Muscle of arm (tissue), 12 donors: ENCODE data around the gene PLEKHG7. TPM values are rescaled to one million over a fixed set of nuclear protein-coding genes. Genes with fewer than 3 reads are reported as not detected.

ENCODE experiments used
- DNase-seq: peaks from one replicate; pipeline ENCODE4 v3.0.0-alpha.2; 2013
- polyA plus RNA-seq, 12 donors: library from polyadenylated mRNA; unstranded; fragments of 120-200 nt; gene quantifications; one replicate each; pipeline ENCODE4 v1.2.1, GENCODE V29; 2013; ENCODE audit not compliant: insufficient read length in 12 of 12

The PLEKHG7 gene
- polyA plus RNA-seq, 12 donors: 0.17 to 1.3 (median 0.42) TPM; not detected in 2

DNA sequence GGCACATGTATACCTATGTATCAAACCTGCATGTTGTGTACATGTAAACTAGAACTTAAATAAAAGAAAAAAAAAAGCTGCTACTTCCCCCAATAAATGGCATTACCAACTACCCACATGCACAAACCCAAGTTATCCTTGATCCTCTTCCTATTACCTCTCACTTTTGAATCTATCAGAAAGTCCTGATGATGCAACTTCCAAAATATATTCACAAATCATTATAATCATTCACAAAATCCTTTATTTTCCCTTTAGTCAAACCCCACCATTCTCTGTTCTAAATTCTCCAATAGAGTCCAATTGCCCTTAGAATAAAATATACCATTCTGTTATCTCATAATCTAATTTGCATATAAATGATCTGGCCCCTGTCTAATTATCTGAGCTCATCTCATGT, 92.0 kb downstream of the PLEKHG7 start:
- no peak for DNase-seq

DNA sequence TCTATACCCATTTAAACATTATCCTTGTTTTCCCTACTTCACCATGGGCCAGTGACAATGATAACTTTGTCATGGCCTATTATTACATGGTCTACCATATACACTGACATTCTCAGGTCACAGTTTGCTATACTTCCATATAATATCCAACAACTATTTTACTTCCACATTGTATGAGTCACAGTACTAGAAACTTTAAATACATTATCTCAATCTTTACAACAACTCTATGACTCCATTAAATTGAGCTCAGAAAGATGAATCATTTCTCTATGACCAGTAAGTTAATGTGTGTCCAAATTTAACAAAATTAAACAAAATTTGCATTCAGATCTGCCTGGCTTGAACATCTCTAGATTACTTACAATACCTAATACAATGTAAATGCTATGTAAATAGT, 93.9 kb downstream of the PLEKHG7 start:
- no peak for DNase-seq

DNA sequence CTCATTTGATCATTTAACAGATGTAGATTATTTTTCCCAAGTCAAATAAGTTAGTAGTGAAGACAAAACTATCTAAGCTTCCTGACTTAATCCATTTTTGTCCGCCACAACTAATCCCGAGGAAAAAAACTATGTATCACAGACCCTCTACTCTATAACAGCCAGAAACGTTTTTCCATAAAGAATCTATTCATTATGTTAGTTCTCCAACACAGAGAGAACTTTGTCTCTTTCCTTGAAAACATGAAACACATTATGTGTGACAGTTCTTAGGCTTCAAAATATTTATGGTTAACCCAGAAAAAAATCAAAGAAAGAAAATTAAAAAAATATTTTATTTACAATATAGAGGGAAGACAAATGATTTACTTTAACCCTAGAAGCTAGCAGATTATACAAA, 100.1 kb downstream of the PLEKHG7 start:
- no peak for DNase-seq

DNA sequence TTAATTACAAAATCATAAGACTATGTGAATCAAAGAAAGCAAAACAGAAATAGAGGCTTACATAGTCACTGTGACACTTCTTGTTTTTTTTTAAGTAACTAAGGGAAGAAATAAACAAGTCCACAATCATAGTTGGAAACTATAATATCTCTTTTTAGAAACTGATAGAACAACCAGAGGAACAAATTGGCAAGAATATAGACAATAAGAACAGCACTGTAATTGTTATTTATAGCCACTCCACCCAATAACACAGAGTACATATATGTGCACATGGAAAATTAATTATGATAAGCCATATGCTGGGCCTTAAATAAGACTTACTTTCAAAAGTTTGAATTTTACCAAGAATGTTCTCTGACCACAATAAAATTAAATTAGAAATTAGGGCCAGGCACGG, 101.1 kb downstream of the PLEKHG7 start:
- no peak for DNase-seq

DNA sequence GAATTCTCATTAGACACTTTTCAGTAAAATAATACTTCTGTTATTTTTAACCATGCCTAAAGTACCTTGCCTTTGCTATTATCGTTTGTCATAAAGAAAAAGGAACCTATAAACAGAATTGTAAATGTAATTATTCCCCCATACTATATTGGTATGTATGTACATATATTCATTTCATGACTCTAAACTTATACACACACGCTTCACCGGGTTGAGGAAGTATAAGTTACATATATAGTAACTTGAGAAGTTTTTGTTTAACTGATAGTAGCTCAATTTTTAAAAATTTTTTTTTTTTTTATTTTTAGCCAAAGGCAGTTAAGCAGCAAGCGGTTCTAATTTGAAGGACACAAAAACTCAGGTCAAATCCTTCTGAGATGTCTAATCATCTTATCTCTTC, 107.6 kb downstream of the PLEKHG7 start:
- DNase-seq: no peak

DNA sequence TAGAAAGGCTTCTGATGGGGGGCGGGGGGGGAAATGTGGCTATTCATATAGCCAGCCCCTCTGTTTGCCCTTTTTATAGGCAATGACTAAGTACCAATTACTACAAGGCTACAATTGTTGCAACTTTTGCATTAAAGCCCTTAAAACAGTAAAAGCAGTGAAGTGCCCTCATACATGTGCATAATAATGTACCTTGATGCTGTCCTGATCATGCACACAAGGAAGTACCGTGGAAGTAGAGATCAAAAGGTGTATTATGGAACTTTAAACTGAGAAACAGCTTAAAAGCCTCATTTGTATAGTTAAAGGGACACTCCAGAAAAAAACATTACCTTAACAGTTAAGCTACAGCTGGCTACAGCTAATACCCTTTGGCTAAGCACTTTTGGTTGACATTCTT, 111.8 kb downstream of the PLEKHG7 start:
- DNase-seq: no peak

DNA sequence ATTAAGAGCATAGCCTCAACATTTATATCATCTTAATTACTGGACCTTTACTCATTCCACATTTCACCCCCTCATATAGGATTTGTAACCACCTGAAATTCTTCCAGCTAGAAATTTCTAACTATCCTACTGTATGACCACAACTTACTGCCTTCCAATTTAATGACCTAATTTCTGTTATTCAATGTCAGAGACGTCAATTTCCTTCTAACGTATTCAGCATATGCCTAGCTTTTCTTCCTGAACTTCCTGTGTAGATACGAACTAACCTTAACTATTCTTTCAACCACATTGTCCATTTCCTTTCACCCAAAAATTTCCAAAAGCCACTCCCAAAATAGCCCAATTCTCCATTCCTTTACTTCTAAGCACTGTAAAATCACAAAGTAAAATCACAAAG, 118.4 kb downstream of the PLEKHG7 start:
- DNase-seq: no peak

Other genes with a start within 250 kb of the PLEKHG7 start
- 10 to 100 TPM in 11 of 12 donors, not detected in 1; 22.7 to 32.2 (median 25.5) TPM for gene EEA1, start 226.3 kb downstream of the PLEKHG7 start, polyA plus RNA-seq